HepG2 (cell line): ENCODE results near the gene MTR. TPM values are rescaled to one million over a fixed set of nuclear protein-coding genes. Genes with fewer than 3 reads are reported as not detected.

Experiments used
- ATAC-seq: fragments of 200-7000 bp; cut with Tn5 transposase; 3 replicates; pipeline ENCODE4 v1.9.1; 2020; ENCODE audit warnings: mild to moderate bottlenecking, moderate library complexity
- BruUV-seq: library from RNA; stranded (reverse); fragments of 400-500 nt; replicated peaks from 2 replicates; lab custom pipeline; 2021; lab: Mats Ljungman, UMichigan
- CTCF ChIA-PET: fragments of 300-600 bp; formaldehyde crosslinking; extraction: SDS; loops from one replicate; lab custom pipeline; 2021; ENCODE audit warnings: low total read pairs, inconsistent platforms, low intra/inter-chr PET ratio; lab: Yijun Ruan, JAX
- POLR2A ChIA-PET: fragments of 350-600 bp; sonication (Branson Sonifier 250); formaldehyde crosslinking; loops from one replicate; lab custom pipeline; 2020; ENCODE audit warnings: antibody characterized with exemption, inconsistent platforms; lab: Yijun Ruan, JAX
- DNase-seq: peaks from one replicate; pipeline ENCODE4 v3.0.0-alpha.2; 2015; ENCODE audit warnings: low spot score
- FAIRE-seq: peaks from 3 replicates; lab custom pipeline; 2011; peaks lifted over from hg19 to GRCh38; lab: Jason Lieb, UNC
- H2AFZ ChIP-seq: one replicate; pipeline ENCODE4 v1.6.1; 2011; ENCODE audit warnings: low read length, inconsistent platforms
- H3K27ac ChIP-seq: fragments of 300-600 bp; 3 replicates; pipeline ENCODE4 v1.8.0; 2011; ENCODE audit warnings: mixed run types, mild to moderate bottlenecking, mixed read lengths, low read length, inconsistent platforms; ENCODE audit not compliant: insufficient read depth; ENCODE audit errors: extremely low read length
- H3K27me3 ChIP-seq, 2 experiments: fragments of 200-600 bp in 1 of 2; 2 replicates in 1 of 2; 3 replicates in 1 of 2; pipeline versions ENCODE4 v1.6.0 to v1.8.0; 2011; ENCODE audit warnings: low read length in 2 of 2, mild to moderate bottlenecking in 2 of 2, moderate library complexity in 2 of 2, inconsistent platforms in 1 of 2; ENCODE audit not compliant: insufficient read depth in 2 of 2, control insufficient read depth in 1 of 2
- H3K36me3 ChIP-seq, 2 experiments: fragments of 200-600 bp in 1 of 2; replicated peaks in 1 of 2; 2 replicates in 1 of 2; 3 replicates in 1 of 2; pipeline versions ENCODE4 v1.5.1 to v1.8.0; 2011; ENCODE audit warnings: low read length in 2 of 2, inconsistent platforms in 1 of 2; ENCODE audit not compliant: insufficient read depth in 2 of 2, control insufficient read depth in 1 of 2
- H3K4me1 ChIP-seq: 2 replicates; pipeline ENCODE4 v1.5.1; 2012; ENCODE audit warnings: low read length, inconsistent platforms; ENCODE audit not compliant: insufficient read depth
- H3K4me2 ChIP-seq: 2 replicates; pipeline ENCODE4 v1.6.0; 2011; ENCODE audit warnings: low read depth, low read length, inconsistent platforms
- H3K4me3 ChIP-seq, 3 experiments: fragments of 200-600 bp in 1 of 3; sonication (generic), shearing (Covaris generic) in 1 of 3; replicated peaks in 1 of 3; 2 replicates each; pipeline ENCODE4 v1.5.1; 2011 to 2016; ENCODE audit warnings: low read length in 3 of 3, inconsistent platforms in 2 of 3, low read depth in 2 of 3, mild to moderate bottlenecking in 2 of 3, control low read depth in 1 of 3, mixed read lengths in 1 of 3; ENCODE audit not compliant: insufficient read depth in 1 of 3
- H3K79me2 ChIP-seq: one replicate; pipeline ENCODE4 v1.6.1; 2011; ENCODE audit warnings: low read length, inconsistent platforms; ENCODE audit not compliant: insufficient read depth
- H3K9ac ChIP-seq: 2 replicates; pipeline ENCODE4 v1.6.0; 2011; ENCODE audit warnings: mild to moderate bottlenecking, low read depth, low read length, inconsistent platforms; ENCODE audit not compliant: insufficient read depth
- H3K9me3 ChIP-seq: 2 replicates; pipeline ENCODE4 v1.5.1; 2012; ENCODE audit warnings: mild to moderate bottlenecking, low read length
- H4K20me1 ChIP-seq: 2 replicates; pipeline ENCODE4 v1.6.0; 2011; ENCODE audit warnings: inconsistent platforms, mild to moderate bottlenecking, low read length, moderate library complexity; ENCODE audit not compliant: insufficient read depth
- AHR ChIP-seq: IDR thresholded peaks from 2 replicates; pipeline ENCODE4 v1.6.1; 2018; ENCODE audit warnings: missing genetic modification reagents, missing compliant biosample characterization
- BCL6 ChIP-seq: IDR thresholded peaks from 2 replicates; pipeline ENCODE4 v1.6.1; 2016; ENCODE audit warnings: missing genetic modification reagents, missing compliant biosample characterization
- FOXC1 ChIP-seq: sonication (generic); formaldehyde crosslinking; IDR thresholded peaks from 2 replicates; pipeline ENCODE4 v1.8.0; 2022; ENCODE audit warnings: mild to moderate bottlenecking, missing genetic modification reagents, borderline replicate concordance
- HNF4A ChIP-seq: sonication (generic); formaldehyde crosslinking; IDR thresholded peaks from 2 replicates; pipeline ENCODE4 v1.4.0; 2020; ENCODE audit warnings: missing genetic modification reagents
- KDM5B ChIP-seq: sonication (generic); formaldehyde crosslinking; IDR thresholded peaks from 2 replicates; pipeline ENCODE4 v1.4.0; 2020; ENCODE audit warnings: missing genetic modification reagents, mild to moderate bottlenecking, borderline replicate concordance
- SETDB1 ChIP-seq: sonication (generic); formaldehyde crosslinking; IDR thresholded peaks from 2 replicates; pipeline ENCODE4 v1.5.1; 2020; ENCODE audit warnings: missing genetic modification reagents, mild to moderate bottlenecking, borderline replicate concordance
- TEAD3 ChIP-seq: optimal IDR thresholded peaks from 2 replicates; pipeline ENCODE3; 2016; ENCODE audit warnings: borderline replicate concordance
- ZFP36 ChIP-seq: fragments of 150-350 bp; IDR thresholded peaks from 2 replicates; pipeline ENCODE4 v1.6.1; 2018; ENCODE audit warnings: borderline replicate concordance, low read length, low read depth; ENCODE audit not compliant: partially characterized antibody
- ZNF143 ChIP-seq: sonication (generic); formaldehyde crosslinking; IDR thresholded peaks from 2 replicates; pipeline ENCODE4 v1.4.0; 2020; ENCODE audit warnings: missing genetic modification reagents
- ZNF766 ChIP-seq: sonication (generic); formaldehyde crosslinking; IDR thresholded peaks from 2 replicates; pipeline ENCODE4 v1.5.0; 2020; ENCODE audit warnings: missing genetic modification reagents, borderline replicate concordance
- WGBS: methylation state at CpG from one replicate; pipeline ENCODE4 v1.1.6; 2017; ENCODE audit warnings: low lambda C conversion rate; 5-methylcytosine and 5-hydroxymethylcytosine counted together
- in situ Hi-C: cut with HindIII; loops from 2 replicates; pipeline ENCODE4 v1.10.0; 2017; ENCODE audit warnings: low pct_unique_long_range_greater_than_20kb; ENCODE audit not compliant: extremely low pct_ligation_motif_present
- intact Hi-C: fragments of 100-400 bp; cut with micrococcal nuclease; formaldehyde crosslinking; loops from one replicate; pipeline ENCODE4 v1.10.0; 2022; ENCODE audit not compliant: unreplicated experiment
- polyA plus RNA-seq, 8 experiments: library from polyadenylated mRNA; depleted of rRNA in 3 of 8; stranded (reverse) in 7 of 8; unstranded in 1 of 8; fragments of >200 nt; fragmentation: Illumina TruSeq in 4 of 8; extraction: Trizol in 4 of 8; gene quantifications; 2 replicates each; pipeline versions ENCODE4 v1.2.1 to v1.2.3, GENCODE V29; 2011 to 2016; ENCODE audit warnings: low read depth in 4 of 8, missing spikeins in 1 of 8, mixed read lengths in 1 of 8; ENCODE audit not compliant: insufficient read depth in 1 of 8
- total RNA-seq, 5 experiments: library from RNA; depleted of rRNA; stranded (reverse); fragments of >200 nt; fragmentation: Illumina TruSeq; extraction: Trizol; gene quantifications; 2 replicates each; pipeline ENCODE4 v1.2.3, GENCODE V29; 2016; ENCODE audit warnings: low read depth in 1 of 5
- TF ChIP-seq, protein P1 (sequence below), 2 experiments: sonication (generic) in 1 of 2; formaldehyde crosslinking in 1 of 2; IDR thresholded peaks; 2 replicates each; pipeline versions ENCODE4 v1.4.0 to v1.6.1; 2016 to 2020; ENCODE audit warnings: borderline replicate concordance in 1 of 2, low read depth in 1 of 2, mild to moderate bottlenecking in 1 of 2, missing genetic modification reagents in 1 of 2

The MTR gene
- total and polyA plus RNA-seq, 2 of the 13 experiments (the other 11 are each of a cell fraction or from before 2014, with no cell fraction given): 16.3 to 36.1 TPM

DNA sequence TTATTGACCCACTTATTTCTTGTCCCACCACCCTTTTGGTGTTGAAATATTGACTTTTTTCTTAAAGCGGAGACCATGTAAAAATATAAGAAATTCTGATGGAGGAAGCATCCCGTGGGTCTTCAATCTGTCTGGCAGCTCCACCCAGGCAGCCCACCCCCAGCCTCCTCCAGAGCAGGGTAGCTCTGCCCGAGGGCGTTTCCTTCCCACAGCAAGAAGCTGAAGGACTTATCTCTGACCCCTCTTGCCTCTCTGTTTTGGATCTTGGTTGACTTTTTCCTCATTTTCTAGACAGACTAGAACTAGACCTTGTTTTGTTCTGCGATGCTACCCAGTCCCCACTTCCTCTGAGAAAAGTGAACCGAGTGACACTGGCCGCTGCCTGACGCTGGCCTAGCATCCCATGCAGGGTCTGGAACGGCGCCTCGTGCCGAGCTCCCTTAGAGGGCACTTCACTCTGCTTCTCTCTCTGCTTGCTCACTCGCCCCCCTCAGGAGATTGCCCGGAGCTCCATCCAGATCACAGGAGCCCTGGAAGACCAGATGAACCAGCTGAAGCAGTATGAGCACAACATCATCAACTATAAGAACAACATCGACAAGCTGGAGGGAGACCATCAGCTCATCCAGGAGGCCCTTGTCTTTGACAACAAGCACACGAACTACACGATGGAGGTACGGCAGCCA lies 40.4 kb upstream of the MTR start:
- in situ Hi-C loops: loop anchor here (5.0 to 25.0 kb wide), 3 partner anchors 118 to 630 kb away; no protein-coding TSS in a partner anchor
- Histone ChIP-seq H3K9me3 (no peaks in the 10 kb centered on the region), H2AFZ (no peak overlapping the region), H3K36me3 (no peaks in the 10 kb centered on the region), H3K4me2 (no peak overlapping the region), H3K27ac (no peak overlapping the region), H3K4me3 (no peak overlapping the region), H3K27me3 (peaks cover 0 to 6% of the 10 kb centered on the region in 2 experiments; a peak in 1 of 5 replicates), H3K79me2 (no peaks in the 10 kb centered on the region), H3K9ac (no peak overlapping the region), H3K4me1 (peaks cover 27% of the 10 kb centered on the region), H4K20me1 (no peaks in the 10 kb centered on the region)
- WGBS: 59% methylated on average over 18 of the region's 18 CpGs
- FAIRE-seq (no peak), ATAC-seq (peak; percentile 21; the same call in 2 of the 3 replicates), DNase-seq (no peak)
- intact Hi-C loops: loop anchor here (10.0 kb wide), 1 partner anchor 650 kb away; no protein-coding TSS in a partner anchor
- ChIA-PET CTCF (interaction anchor here (2.2 to 2.4 kb wide), 2 partner anchors 114 to 370 kb away, joined by 7 to 24 read pairs; no protein-coding TSS in a partner anchor), POLR2A (interaction anchor here (0.6 kb wide), 1 partner anchor 37 kb away, joined by 4 read pairs; no protein-coding TSS in a partner anchor)
- TF ChIP-seq BCL6 (CRISPR knock-in tag) (no peak), AHR (no peak), TEAD3 (no peak), ZNF766 (no peak), FOXC1 (CRISPR knock-in tag) (no peak), SETDB1 (CRISPR knock-in tag) (no peak), ZFP36 (no peak), ZNF143 (CRISPR knock-in tag) (no peak), HNF4A (CRISPR knock-in tag) (no peak), KDM5B (CRISPR knock-in tag) (no peak)
- TF ChIP-seq, protein P1, sequence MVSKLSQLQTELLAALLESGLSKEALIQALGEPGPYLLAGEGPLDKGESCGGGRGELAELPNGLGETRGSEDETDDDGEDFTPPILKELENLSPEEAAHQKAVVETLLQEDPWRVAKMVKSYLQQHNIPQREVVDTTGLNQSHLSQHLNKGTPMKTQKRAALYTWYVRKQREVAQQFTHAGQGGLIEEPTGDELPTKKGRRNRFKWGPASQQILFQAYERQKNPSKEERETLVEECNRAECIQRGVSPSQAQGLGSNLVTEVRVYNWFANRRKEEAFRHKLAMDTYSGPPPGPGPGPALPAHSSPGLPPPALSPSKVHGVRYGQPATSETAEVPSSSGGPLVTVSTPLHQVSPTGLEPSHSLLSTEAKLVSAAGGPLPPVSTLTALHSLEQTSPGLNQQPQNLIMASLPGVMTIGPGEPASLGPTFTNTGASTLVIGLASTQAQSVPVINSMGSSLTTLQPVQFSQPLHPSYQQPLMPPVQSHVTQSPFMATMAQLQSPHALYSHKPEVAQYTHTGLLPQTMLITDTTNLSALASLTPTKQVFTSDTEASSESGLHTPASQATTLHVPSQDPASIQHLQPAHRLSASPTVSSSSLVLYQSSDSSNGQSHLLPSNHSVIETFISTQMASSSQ (IDR thresholded peaks at IDR 0.05; ENCODE audit: low read depth): no peak
- TF ChIP-seq, protein P1 (CRISPR knock-in tag; IDR thresholded peaks at IDR 0.05; ENCODE audit: borderline replicate concordance): no peak
- no TSS peak for BruUV-seq
